Sigmoid colon (tissue), 4 donors: ENCODE measurements around the gene TP73.

ENCODE experiments used
- EP300 ChIP-seq, 4 donors: sonication (generic); formaldehyde crosslinking; IDR thresholded peaks; one replicate each; pipeline ENCODE4 v1.6.1; 2017; ENCODE audit warnings: antibody characterized with exemption in 4 of 4
- POLR2A ChIP-seq, 2 donors: fragments of 450-650 bp; IDR thresholded peaks; one replicate each; pipeline ENCODE4 v1.6.1; 2016; ENCODE audit warnings: antibody characterized with exemption in 2 of 2, mild to moderate bottlenecking in 2 of 2, moderate library complexity in 2 of 2
- POLR2AphosphoS5 ChIP-seq, 4 donors: sonication (generic); formaldehyde crosslinking; IDR thresholded peaks; one replicate each; pipeline ENCODE4 v1.6.1; 2017; ENCODE audit warnings: antibody characterized with exemption in 4 of 4
- TF ChIP-seq, protein P1 (sequence below), 4 experiments: fragments of 450-650 bp in 3 of 4; fragments of 200-600 bp in 1 of 4; IDR thresholded peaks; one replicate each; pipeline ENCODE4 v1.5.1; 2016 to 2019; ENCODE audit warnings: antibody characterized with exemption in 4 of 4, mild to moderate bottlenecking in 3 of 4, moderate library complexity in 2 of 4

DNA sequence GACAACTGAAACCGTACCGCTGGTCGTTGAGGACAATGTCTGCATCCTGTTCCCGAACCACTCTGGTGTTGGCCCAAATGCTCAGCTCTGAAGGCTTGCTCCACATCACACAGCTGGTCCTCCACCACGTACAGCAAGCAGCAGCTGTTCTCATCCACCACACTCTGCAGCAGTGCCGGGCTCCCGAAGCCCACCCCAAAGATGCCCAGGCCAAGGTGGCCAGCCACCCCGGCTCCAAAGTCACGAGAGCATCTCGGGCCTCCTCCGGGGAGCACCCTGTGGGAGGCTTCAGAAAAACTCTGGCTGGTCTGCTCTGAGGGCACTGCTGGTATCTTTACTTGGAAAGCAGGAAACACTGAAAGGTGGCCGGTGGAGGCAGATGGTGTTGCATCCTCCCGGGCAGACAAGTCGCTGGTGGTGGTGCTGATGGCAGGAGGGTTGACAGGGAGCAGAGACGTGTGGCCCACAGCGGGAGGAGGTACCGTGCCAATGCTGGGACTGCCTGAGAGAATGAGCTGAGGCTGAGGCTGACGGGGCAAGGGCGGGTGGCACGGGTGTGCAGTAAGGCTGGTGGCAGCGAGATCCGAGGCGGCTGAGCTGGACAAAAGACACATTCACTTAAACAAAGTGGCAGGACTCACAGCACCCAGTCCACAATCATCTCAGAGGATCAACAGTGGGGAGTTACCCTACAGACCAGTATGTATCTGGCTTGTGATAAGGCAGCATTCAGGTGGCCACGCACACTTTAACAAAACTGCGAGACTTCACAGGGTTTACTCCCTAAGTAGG lies 93.5 kb downstream of the TP73 start:
- TF ChIP-seq POLR2AphosphoS5 (IDR thresholded peaks at IDR 0.05) (no peak), EP300 (IDR thresholded peaks at IDR 0.05) (no peak), POLR2A (IDR thresholded peaks at IDR 0.05) (no peak)
- TF ChIP-seq, protein P1, sequence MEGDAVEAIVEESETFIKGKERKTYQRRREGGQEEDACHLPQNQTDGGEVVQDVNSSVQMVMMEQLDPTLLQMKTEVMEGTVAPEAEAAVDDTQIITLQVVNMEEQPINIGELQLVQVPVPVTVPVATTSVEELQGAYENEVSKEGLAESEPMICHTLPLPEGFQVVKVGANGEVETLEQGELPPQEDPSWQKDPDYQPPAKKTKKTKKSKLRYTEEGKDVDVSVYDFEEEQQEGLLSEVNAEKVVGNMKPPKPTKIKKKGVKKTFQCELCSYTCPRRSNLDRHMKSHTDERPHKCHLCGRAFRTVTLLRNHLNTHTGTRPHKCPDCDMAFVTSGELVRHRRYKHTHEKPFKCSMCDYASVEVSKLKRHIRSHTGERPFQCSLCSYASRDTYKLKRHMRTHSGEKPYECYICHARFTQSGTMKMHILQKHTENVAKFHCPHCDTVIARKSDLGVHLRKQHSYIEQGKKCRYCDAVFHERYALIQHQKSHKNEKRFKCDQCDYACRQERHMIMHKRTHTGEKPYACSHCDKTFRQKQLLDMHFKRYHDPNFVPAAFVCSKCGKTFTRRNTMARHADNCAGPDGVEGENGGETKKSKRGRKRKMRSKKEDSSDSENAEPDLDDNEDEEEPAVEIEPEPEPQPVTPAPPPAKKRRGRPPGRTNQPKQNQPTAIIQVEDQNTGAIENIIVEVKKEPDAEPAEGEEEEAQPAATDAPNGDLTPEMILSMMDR (IDR thresholded peaks at IDR 0.05) = no peak
